Measurements from ENCODE around the gene MAK.
"Not testable (repeated sequence)": the region's sequence is repeated elsewhere in the genome, so short reads cannot be mapped to it uniquely, and the experiment has no call there.

DNA sequence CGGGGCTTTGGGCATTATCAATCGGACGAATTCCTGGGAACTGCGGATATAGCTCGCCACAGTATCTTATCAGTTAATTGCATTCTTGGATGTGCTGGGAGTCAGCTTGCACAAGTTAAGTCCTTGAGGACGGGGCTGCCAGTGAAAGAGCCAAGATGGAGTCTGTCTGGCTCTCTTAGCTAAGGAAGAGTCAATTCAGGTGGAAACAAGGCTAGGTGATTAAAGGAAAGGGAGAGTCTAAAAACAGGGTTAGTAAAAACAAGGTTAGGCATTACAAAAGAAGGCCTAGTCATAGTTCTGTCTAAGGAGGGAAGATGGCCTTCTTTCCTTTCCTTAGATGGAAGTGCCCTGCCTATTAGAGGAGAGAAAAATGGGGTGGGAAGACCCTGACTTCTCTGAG, 87.8 kb downstream of the MAK start:
- TF ChIP-seq, protein P1, sequence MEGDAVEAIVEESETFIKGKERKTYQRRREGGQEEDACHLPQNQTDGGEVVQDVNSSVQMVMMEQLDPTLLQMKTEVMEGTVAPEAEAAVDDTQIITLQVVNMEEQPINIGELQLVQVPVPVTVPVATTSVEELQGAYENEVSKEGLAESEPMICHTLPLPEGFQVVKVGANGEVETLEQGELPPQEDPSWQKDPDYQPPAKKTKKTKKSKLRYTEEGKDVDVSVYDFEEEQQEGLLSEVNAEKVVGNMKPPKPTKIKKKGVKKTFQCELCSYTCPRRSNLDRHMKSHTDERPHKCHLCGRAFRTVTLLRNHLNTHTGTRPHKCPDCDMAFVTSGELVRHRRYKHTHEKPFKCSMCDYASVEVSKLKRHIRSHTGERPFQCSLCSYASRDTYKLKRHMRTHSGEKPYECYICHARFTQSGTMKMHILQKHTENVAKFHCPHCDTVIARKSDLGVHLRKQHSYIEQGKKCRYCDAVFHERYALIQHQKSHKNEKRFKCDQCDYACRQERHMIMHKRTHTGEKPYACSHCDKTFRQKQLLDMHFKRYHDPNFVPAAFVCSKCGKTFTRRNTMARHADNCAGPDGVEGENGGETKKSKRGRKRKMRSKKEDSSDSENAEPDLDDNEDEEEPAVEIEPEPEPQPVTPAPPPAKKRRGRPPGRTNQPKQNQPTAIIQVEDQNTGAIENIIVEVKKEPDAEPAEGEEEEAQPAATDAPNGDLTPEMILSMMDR (IDR thresholded peaks at IDR 0.05), result not testable (repeated sequence)
- TF ChIP-seq POLR2A (IDR thresholded peaks at IDR 0.05), result not testable (repeated sequence)

Data from testis (tissue), 2 donors.